Caco-2 (cell line): Measurements from ENCODE around the gene C22orf39. TPM values are rescaled to one million over a fixed set of nuclear protein-coding genes. Genes with fewer than 3 reads are reported as not detected.

Experiments
- BruUV-seq: library from RNA; stranded (reverse); fragments of 400-500 nt; replicated peaks from 2 replicates; lab custom pipeline; 2021; lab: Mats Ljungman, UMichigan
- CTCF ChIA-PET: fragments of 300-600 bp; sonication (Branson Sonifier 250); formaldehyde crosslinking; loops from one replicate; lab custom pipeline; 2022; ENCODE audit warnings: antibody characterized with exemption; lab: Charles Lee
- POLR2A ChIA-PET: fragments of 300-600 bp; sonication (Branson Sonifier 250); formaldehyde crosslinking; loops from one replicate; lab custom pipeline; 2022; ENCODE audit warnings: antibody characterized with exemption; lab: Charles Lee
- DNase-seq, 2 experiments: peaks; one replicate each; pipeline versions ENCODE4 v3.0.0 to v3.0.0-alpha.2; 2020 to 2022
- H3K27me3 ChIP-seq: replicated peaks from 2 replicates; pipeline ENCODE4 v1.6.0; 2011; ENCODE audit warnings: low read length; ENCODE audit not compliant: control insufficient read depth, insufficient read depth
- H3K36me3 ChIP-seq: 2 replicates; pipeline ENCODE4 v1.5.1; 2011; ENCODE audit warnings: low read length; ENCODE audit not compliant: control insufficient read depth, insufficient read depth
- H3K4me1 ChIP-seq: fragments of 250-450 bp; sonication (Bioruptor Pico); 2 replicates; pipeline ENCODE4 v1.5.1; 2020; ENCODE audit warnings: mild to moderate bottlenecking
- H3K4me3 ChIP-seq: 2 replicates; pipeline ENCODE4 v1.5.1; 2011; ENCODE audit warnings: low read depth, mild to moderate bottlenecking, control low read depth, low read length
- H3K9me3 ChIP-seq: fragments of 250-450 bp; sonication (Bioruptor Pico); 2 replicates; pipeline ENCODE4 v1.5.1; 2020; ENCODE audit warnings: mild to moderate bottlenecking, moderate library complexity
- H3K27ac Mint-ChIP-seq: one replicate; pipeline ENCODE4 v1.8.0; 2022; ENCODE audit warnings: mixed read lengths; ENCODE audit not compliant: unreplicated experiment
- H3K27me3 Mint-ChIP-seq: one replicate; pipeline ENCODE4 v1.8.0; 2022; ENCODE audit warnings: mixed read lengths; ENCODE audit not compliant: insufficient read depth, unreplicated experiment
- H3K36me3 Mint-ChIP-seq: one replicate; pipeline ENCODE4 v1.8.0; 2022; ENCODE audit warnings: mild to moderate bottlenecking, mixed read lengths; ENCODE audit not compliant: insufficient read depth, unreplicated experiment
- H3K4me1 Mint-ChIP-seq: one replicate; pipeline ENCODE4 v1.8.0; 2022; ENCODE audit warnings: low read depth, mixed read lengths; ENCODE audit not compliant: unreplicated experiment
- H3K4me3 Mint-ChIP-seq: one replicate; pipeline ENCODE4 v1.8.0; 2022; ENCODE audit warnings: mild to moderate bottlenecking, moderate library complexity, mixed read lengths; ENCODE audit not compliant: unreplicated experiment
- H3K9me3 Mint-ChIP-seq: one replicate; pipeline ENCODE4 v1.8.0; 2022; ENCODE audit warnings: mixed read lengths; ENCODE audit not compliant: unreplicated experiment
- intact Hi-C: fragments of 100-400 bp; cut with micrococcal nuclease; formaldehyde crosslinking; loops from one replicate; pipeline ENCODE4 v1.10.0; 2022; ENCODE audit not compliant: unreplicated experiment
- total RNA-seq: library from RNA; stranded (reverse); gene quantifications from 2 replicates; pipeline ENCODE4 v1.2.3, GENCODE V29; 2022
- TF ChIP-seq, protein P1 (sequence below), 2 experiments: fragments of 200-600 bp in 1 of 2; IDR thresholded peaks; 1 replicate in 1 of 2; 2 replicates in 1 of 2; pipeline versions ENCODE4 v1.5.1 to v1.8.0; 2011 to 2022; ENCODE audit warnings: antibody characterized with exemption in 1 of 2, control low read depth in 1 of 2, inconsistent platforms in 1 of 2, low read depth in 1 of 2, low read length in 1 of 2, mild to moderate bottlenecking in 1 of 2, moderate library complexity in 1 of 2; ENCODE audit not compliant: insufficient read depth in 1 of 2, severe bottlenecking in 1 of 2, unreplicated experiment in 1 of 2

Gene C22orf39
- total RNA-seq, 1 experiment from 2014 or later: 36.1 TPM

DNA sequence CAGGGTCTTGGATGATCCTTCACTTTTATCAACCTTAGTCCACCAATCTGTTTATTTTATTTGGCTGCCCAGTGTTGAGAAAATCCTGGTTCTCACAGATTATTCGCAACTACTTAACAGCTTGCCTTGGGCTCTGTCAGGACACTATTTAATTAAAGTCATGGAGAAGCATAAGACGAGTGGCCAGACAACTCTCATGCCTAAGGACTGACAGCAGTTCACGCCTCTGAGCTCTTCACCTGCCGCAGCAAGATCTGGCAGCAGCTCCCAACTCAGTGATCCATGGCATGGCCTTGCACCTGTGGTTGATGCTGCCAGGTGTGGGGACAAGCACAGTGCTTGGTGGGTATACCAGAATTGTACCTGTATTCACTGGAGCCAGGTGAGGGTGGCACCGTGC is 53.8 kb downstream of the C22orf39 start:
- Histone ChIP-seq H3K9me3 (no peaks in the 10 kb centered on the region), H3K36me3 (peaks cover 2% of the 10 kb centered on the region), H3K4me3 (no peak overlapping the region), H3K27me3 (no peaks in the 10 kb centered on the region), H3K4me1 (no peaks in the 10 kb centered on the region)
- Mint-ChIP-seq H3K36me3 (peaks cover 79% of the 10 kb centered on the region), H3K27ac (no peak overlapping the region), H3K4me1 (no peaks in the 10 kb centered on the region), H3K9me3 (no peaks in the 10 kb centered on the region), H3K27me3 (no peaks in the 10 kb centered on the region), H3K4me3 (no peak overlapping the region)
- DNase-seq: no peak
- no TSS peak for BruUV-seq
- ChIA-PET CTCF (no interaction called here), POLR2A (no interaction called here)
- TF ChIP-seq, protein P1, sequence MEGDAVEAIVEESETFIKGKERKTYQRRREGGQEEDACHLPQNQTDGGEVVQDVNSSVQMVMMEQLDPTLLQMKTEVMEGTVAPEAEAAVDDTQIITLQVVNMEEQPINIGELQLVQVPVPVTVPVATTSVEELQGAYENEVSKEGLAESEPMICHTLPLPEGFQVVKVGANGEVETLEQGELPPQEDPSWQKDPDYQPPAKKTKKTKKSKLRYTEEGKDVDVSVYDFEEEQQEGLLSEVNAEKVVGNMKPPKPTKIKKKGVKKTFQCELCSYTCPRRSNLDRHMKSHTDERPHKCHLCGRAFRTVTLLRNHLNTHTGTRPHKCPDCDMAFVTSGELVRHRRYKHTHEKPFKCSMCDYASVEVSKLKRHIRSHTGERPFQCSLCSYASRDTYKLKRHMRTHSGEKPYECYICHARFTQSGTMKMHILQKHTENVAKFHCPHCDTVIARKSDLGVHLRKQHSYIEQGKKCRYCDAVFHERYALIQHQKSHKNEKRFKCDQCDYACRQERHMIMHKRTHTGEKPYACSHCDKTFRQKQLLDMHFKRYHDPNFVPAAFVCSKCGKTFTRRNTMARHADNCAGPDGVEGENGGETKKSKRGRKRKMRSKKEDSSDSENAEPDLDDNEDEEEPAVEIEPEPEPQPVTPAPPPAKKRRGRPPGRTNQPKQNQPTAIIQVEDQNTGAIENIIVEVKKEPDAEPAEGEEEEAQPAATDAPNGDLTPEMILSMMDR (IDR thresholded peaks at IDR 0.05; ENCODE audit: insufficient read depth in 1 of 2, low read depth in 1 of 2, low read length in 1 of 2, severe bottlenecking in 1 of 2, unreplicated experiment in 1 of 2): no peak
- intact Hi-C loops: no loop called here

Other genes with a start within 250 kb of the C22orf39 start
- 7.8 and 7.9 TPM in 2 replicates for gene CLTCL1, start 156.0 kb downstream of the C22orf39 start, total RNA-seq
- gene HIRA, start 16.0 kb downstream of the C22orf39 start, total RNA-seq: 57.6 and 60.1 TPM in 2 replicates
- 42.6 and 42.7 TPM in 2 replicates for gene MRPL40, start 15.2 kb downstream of the C22orf39 start, total RNA-seq
- 102 and 108 TPM in 2 replicates for gene UFD1, start 31.5 kb upstream of the C22orf39 start, total RNA-seq
- gene CDC45, start 32.2 kb upstream of the C22orf39 start, total RNA-seq: 41.7 and 44.6 TPM in 2 replicates
- not detected in 2 replicates for gene CLDN5, start 76.7 kb upstream of the C22orf39 start, total RNA-seq